Measurements from ENCODE around the gene SLC9C2. TPM values are rescaled to one million over a fixed set of nuclear protein-coding genes. Genes with fewer than 3 reads are reported as not detected.
A peak's percentile ranks its signal among the peaks of the same experiment; 100 is the strongest.
"Not testable (repeated sequence)": the region's sequence is repeated elsewhere in the genome, so short reads cannot be mapped to it uniquely, and the experiment has no call there.

SLC9C2 gene
- total RNA-seq, 1 experiment from 2014 or later = not detected

GRCh38 chr1:173527151-173527826, 75.6 kb downstream of the SLC9C2 start:
- peak; percentile 19 for DNase-seq (ENCODE audit: low spot score)

- DNase-seq (ENCODE audit: low spot score) = no peak
Measured at GRCh38 chr1:173525926-173526325, 76.9 kb downstream of the SLC9C2 start.

GRCh38 chr1:173523329-173523728, 79.5 kb downstream of the SLC9C2 start:
- no peak for DNase-seq (ENCODE audit: low spot score)

- DNase-seq (ENCODE audit: low spot score) = no peak
Measured at GRCh38 chr1:173520799-173521198, 82.1 kb downstream of the SLC9C2 start.

- not testable (repeated sequence) for DNase-seq (ENCODE audit: low spot score)
Measured at GRCh38 chr1:173514503-173514902, 88.4 kb downstream of the SLC9C2 start.

GRCh38 chr1:173509797-173510196, 93.1 kb downstream of the SLC9C2 start:
- DNase-seq (ENCODE audit: low spot score) = no peak

GRCh38 chr1:173508541-173508940, 94.3 kb downstream of the SLC9C2 start:
- no peak for DNase-seq (ENCODE audit: low spot score)

GRCh38 chr1:173507847-173508209, 95.0 kb downstream of the SLC9C2 start:
- peak; percentile 34 for DNase-seq (ENCODE audit: low spot score)

- DNase-seq (ENCODE audit: low spot score) = peak; percentile 67
Measured at GRCh38 chr1:173507205-173507846, 95.5 kb downstream of the SLC9C2 start.

GRCh38 chr1:173506437-173506836, 96.4 kb downstream of the SLC9C2 start:
- peak; percentile 64 for DNase-seq (ENCODE audit: low spot score)

GRCh38 chr1:173505391-173505790, 97.5 kb downstream of the SLC9C2 start:
- no peak for DNase-seq (ENCODE audit: low spot score)

- no peak for DNase-seq (ENCODE audit: low spot score)
Measured at GRCh38 chr1:173504268-173504667, 98.6 kb downstream of the SLC9C2 start.

- no peak for DNase-seq (ENCODE audit: low spot score)
Measured at GRCh38 chr1:173503391-173503790, 99.5 kb downstream of the SLC9C2 start.

GRCh38 chr1:173502104-173502503, 100.8 kb downstream of the SLC9C2 start:
- DNase-seq (ENCODE audit: low spot score) = no peak

- DNase-seq (ENCODE audit: low spot score) = no peak
Measured at GRCh38 chr1:173499729-173500128, 103.1 kb downstream of the SLC9C2 start.

GRCh38 chr1:173496757-173497320, 106.0 kb downstream of the SLC9C2 start:
- no peak for DNase-seq (ENCODE audit: low spot score)

GRCh38 chr1:173495609-173496267, 107.1 kb downstream of the SLC9C2 start:
- DNase-seq (ENCODE audit: low spot score) = no peak

GRCh38 chr1:173493125-173493524, 109.7 kb downstream of the SLC9C2 start:
- not testable (repeated sequence) for DNase-seq (ENCODE audit: low spot score)

GRCh38 chr1:173491508-173491907, 111.4 kb downstream of the SLC9C2 start:
- no peak for DNase-seq (ENCODE audit: low spot score)

- DNase-seq (ENCODE audit: low spot score) = no peak
Measured at GRCh38 chr1:173489929-173490328, 112.9 kb downstream of the SLC9C2 start.

GRCh38 chr1:173489149-173489600, 113.7 kb downstream of the SLC9C2 start:
- DNase-seq (ENCODE audit: low spot score) = peak; percentile 72

- DNase-seq (ENCODE audit: low spot score) = no peak
Measured at GRCh38 chr1:173488001-173488400, 114.9 kb downstream of the SLC9C2 start.
